Naive B cell (primary cell): ENCODE results near the gene GRM8. TPM values are rescaled to one million over a fixed set of nuclear protein-coding genes. Genes with fewer than 3 reads are reported as not detected.

Source experiments
- ATAC-seq, 2 donors: fragments of 150-1000 bp; cut with Tn5 transposase; 2 replicates each; pipeline ENCODE4 v1.10.0; 2021; ENCODE audit warnings: low read depth in 2 of 2, mild to moderate bottlenecking in 2 of 2, moderate library complexity in 2 of 2
- DNase-seq: peaks from one replicate; pipeline ENCODE4 v3.0.0; 2022
- H3K27ac Mint-ChIP-seq, 6 donors: one replicate each; pipeline ENCODE4 v1.8.0; 2020 to 2022; ENCODE audit warnings: mild to moderate bottlenecking in 6 of 6, mixed read lengths in 6 of 6, moderate library complexity in 5 of 6, inconsistent platforms in 2 of 6
- H3K27me3 Mint-ChIP-seq, 3 donors: one replicate each; pipeline ENCODE4 v1.8.0; 2021 to 2022; ENCODE audit warnings: mixed read lengths in 3 of 3, mild to moderate bottlenecking in 1 of 3
- H3K36me3 Mint-ChIP-seq, 2 donors: one replicate each; pipeline ENCODE4 v1.8.0; 2020 to 2022; ENCODE audit warnings: mixed read lengths in 2 of 2, inconsistent platforms in 1 of 2, mild to moderate bottlenecking in 1 of 2
- H3K4me1 Mint-ChIP-seq, 3 donors: one replicate each; pipeline ENCODE4 v1.8.0; 2020 to 2022; ENCODE audit warnings: mixed read lengths in 3 of 3, inconsistent platforms in 1 of 3, mild to moderate bottlenecking in 1 of 3, moderate library complexity in 1 of 3
- H3K4me3 Mint-ChIP-seq, 8 donors: one replicate each; pipeline ENCODE4 v1.8.0; 2020 to 2022; ENCODE audit warnings: mild to moderate bottlenecking in 8 of 8, mixed read lengths in 8 of 8, moderate library complexity in 8 of 8, inconsistent platforms in 2 of 8
- H3K9me3 Mint-ChIP-seq, 7 donors: one replicate each; pipeline ENCODE4 v1.8.0; 2020 to 2022; ENCODE audit warnings: mixed read lengths in 7 of 7, mild to moderate bottlenecking in 5 of 7, inconsistent platforms in 2 of 7, moderate library complexity in 1 of 7
- polyA plus RNA-seq, 6 donors: library from polyadenylated mRNA; unstranded; fragments of 300-500 nt; fragmentation: Illumina TruSeq; gene quantifications; one replicate each; pipeline ENCODE4 v1.2.3, GENCODE V29; 2021; ENCODE audit warnings: low read depth in 6 of 6

The GRM8 gene
- polyA plus RNA-seq, 6 donors from 2014 or later = not detected

DNA sequence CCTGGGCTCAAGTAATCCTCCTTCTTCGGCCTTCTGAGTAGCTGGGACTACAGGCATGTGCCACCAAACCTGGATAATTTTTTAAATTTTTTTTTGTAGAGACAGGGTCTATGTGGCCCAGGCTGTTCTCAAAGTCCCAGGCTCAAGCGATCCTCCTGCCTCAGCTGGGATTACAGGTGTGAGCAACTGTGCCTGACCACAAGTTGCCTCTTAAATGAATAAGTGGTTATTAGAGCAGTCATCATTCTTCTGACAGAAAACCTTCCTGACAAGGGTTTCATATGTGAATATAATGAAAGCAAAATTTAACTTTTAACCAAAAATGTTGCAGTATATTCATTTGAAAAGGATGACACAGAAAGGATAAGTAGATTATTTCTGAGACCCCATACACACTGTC is 532.5 kb downstream of the GRM8 start:
- Mint-ChIP-seq H3K9me3 (peaks cover 0 to 10% (median 0%) of the 10 kb centered on the region in 7 donors), H3K36me3 (no peaks in the 10 kb centered on the region), H3K4me3 (no peak overlapping the region), H3K27ac (no peak overlapping the region), H3K27me3 (no peaks in the 10 kb centered on the region), H3K4me1 (no peaks in the 10 kb centered on the region)
- ATAC-seq = no peak
- no peak for DNase-seq

DNA sequence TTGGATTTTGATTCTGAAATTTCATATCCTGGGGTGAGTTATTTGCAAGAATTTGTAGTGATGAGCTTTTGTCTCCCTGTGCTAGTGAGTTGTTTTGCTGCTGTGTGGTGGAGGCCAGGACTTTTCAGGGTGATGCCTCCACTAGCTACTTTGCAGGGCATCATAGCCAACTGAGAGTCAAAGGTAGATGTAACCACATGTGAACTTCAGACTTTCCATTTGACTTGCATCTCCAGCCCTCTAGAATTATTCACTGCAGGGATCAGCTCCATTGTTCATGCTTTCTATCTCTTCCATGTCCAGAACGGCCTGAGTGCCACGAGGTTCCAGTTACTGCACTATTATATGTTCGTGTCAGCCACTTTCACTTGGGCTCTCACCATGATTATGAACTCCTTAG is 534.3 kb downstream of the GRM8 start:
- no peak overlapping the region for H3K4me3 Mint-ChIP-seq
- ATAC-seq (no peak), DNase-seq (no peak)
- no peaks in the 10 kb centered on the region for H3K36me3 Mint-ChIP-seq
- no peak overlapping the region for H3K27ac Mint-ChIP-seq
- no peaks in the 10 kb centered on the region for H3K4me1 Mint-ChIP-seq
- peaks cover 0 to 10% (median 0%) of the 10 kb centered on the region in 7 donors for H3K9me3 Mint-ChIP-seq
- H3K27me3 Mint-ChIP-seq = no peaks in the 10 kb centered on the region

DNA sequence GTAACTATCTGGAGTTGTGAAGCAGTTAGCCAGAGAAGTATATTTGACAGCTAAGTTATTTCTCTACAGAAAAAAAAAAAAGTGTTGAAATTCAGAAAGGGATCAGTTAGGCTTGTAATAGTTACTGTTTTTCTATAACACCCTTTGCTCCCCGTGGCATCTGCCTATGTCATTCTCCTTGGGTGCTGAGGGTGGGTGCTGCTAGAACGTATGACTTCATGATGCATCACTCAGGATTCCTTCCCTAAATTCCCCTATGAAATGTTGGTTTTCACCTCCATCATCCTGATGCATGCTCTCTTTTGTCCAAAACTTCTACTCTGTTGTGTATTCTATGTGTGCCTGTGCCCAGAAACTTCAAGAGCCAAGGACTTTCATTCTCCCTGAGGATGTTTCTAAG is 536.4 kb downstream of the GRM8 start:
- no peak overlapping the region for H3K4me3 Mint-ChIP-seq

DNA sequence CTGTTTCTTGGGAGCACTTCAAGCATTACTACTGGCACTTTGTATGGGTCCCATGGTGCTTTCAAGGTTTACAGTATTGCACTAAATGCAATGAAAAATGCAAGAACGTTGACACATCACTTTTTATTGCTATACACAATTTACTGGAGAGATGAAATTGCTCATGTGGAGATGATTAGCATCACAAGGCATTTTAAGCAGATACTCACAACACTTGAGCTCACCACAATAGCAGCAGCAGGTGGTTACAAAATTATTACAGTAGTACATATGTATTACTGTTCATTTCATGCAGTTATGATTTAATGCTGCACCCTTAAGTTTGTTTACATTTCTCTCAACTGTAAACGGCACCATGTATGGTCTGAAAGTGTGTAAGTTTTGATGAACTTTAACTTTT is 537.7 kb downstream of the GRM8 start:
- no peak for DNase-seq
- Mint-ChIP-seq H3K4me1 (no peaks in the 10 kb centered on the region), H3K36me3 (no peaks in the 10 kb centered on the region), H3K27me3 (no peaks in the 10 kb centered on the region), H3K27ac (no peak overlapping the region), H3K4me3 (no peak overlapping the region), H3K9me3 (peaks cover 2 to 23% (median 8%) of the 10 kb centered on the region in 7 donors)
- ATAC-seq = no peak

More for the DNA sequence above, 536.4 kb downstream of the GRM8 start:
- Mint-ChIP-seq H3K4me1 (no peaks in the 10 kb centered on the region), H3K36me3 (no peaks in the 10 kb centered on the region), H3K27ac (no peak overlapping the region), H3K27me3 (no peaks in the 10 kb centered on the region), H3K9me3 (peaks cover 2 to 20% (median 8%) of the 10 kb centered on the region in 7 donors)
- ATAC-seq (no peak), DNase-seq (no peak)

DNA sequence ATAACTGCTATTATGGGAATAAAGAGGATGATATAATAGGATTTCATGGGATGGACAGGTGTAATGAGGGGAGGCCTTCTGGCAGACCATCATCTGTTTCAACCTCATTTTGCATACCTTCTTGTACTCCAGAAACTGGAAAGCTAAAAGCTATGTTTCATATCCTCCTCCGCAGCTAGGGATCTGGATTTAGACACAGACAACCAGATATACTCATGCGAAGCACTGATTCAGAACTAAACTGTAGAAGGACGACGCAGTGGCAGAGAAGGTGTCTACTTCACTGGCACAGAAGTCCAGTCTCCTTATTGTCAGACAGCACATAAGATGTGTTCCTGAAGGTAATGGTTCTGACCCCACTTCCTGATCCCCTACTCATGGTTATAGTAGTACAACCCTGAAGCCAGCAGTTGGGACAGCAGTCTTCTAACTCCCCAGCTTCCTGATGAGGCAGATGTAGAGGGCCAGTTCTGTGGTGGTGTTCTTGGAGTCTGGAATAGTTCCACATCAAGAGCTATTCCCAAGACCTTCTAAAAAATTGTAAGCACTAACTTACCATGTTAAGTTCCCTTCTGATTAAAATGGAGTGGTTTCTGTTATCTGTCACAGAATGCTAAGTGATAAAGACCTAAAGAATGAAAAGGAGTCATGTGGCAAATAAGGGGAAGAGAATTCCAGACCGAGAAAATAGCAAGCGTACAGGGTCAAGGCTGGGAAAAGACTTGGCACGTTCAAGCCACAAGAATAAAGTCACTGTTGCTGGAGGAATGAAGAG is 550.3 kb downstream of the GRM8 start:
- Mint-ChIP-seq H3K4me1 (no peaks in the 10 kb centered on the region), H3K4me3 (no peak overlapping the region), H3K36me3 (no peaks in the 10 kb centered on the region), H3K27me3 (peaks cover 0 to 4% (median 0%) of the 10 kb centered on the region in 3 donors), H3K9me3 (peaks cover 0 to 15% (median 4%) of the 10 kb centered on the region in 7 donors), H3K27ac (no peak overlapping the region)
- DNase-seq (no peak), ATAC-seq (no peak)

DNA sequence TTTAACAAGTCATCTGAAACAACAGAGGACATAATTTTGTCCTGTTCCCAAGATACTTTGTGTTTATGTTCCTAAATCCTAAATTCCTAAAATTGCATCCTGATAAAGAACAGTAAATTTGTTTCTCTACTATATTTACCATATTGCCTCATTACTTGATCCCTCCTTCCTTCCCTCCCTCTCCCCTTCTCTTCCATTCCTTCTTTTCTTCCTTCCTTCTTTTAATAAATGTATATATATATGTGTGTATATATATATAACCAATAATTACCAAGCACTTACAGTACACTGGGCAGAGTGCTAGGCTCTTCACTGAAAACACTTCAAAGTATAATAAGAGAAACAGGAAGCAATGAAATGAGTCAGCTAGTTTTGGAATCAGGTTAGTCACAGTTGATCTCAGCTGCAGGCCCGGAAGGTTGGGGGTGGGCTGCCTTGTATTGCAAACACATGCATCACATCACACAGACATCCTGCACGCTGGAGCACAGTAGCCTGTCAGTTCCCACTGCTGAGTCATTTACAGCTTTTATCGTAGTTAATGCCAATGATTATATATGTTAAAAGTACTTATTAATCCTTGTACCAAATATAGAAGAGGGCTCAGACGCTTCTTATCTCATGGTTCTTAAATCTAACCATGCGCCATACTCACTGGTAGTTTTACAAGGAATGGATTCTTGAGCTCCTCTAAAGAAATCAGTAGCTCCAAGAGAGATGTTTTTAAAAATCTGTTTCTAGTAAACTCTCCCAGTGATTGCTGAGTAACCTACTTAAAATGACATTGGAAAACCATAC is 551.7 kb downstream of the GRM8 start:
- H3K27ac Mint-ChIP-seq = no peak overlapping the region
- no peak for DNase-seq
- H3K27me3 Mint-ChIP-seq = peaks cover 0 to 4% (median 0%) of the 10 kb centered on the region in 3 donors
- no peaks in the 10 kb centered on the region for H3K4me1 Mint-ChIP-seq
- no peak overlapping the region for H3K4me3 Mint-ChIP-seq
- no peaks in the 10 kb centered on the region for H3K36me3 Mint-ChIP-seq
- H3K9me3 Mint-ChIP-seq = peaks cover 0 to 15% (median 4%) of the 10 kb centered on the region in 7 donors
- peak in 1 of 2 donors; percentile 48 for ATAC-seq

DNA sequence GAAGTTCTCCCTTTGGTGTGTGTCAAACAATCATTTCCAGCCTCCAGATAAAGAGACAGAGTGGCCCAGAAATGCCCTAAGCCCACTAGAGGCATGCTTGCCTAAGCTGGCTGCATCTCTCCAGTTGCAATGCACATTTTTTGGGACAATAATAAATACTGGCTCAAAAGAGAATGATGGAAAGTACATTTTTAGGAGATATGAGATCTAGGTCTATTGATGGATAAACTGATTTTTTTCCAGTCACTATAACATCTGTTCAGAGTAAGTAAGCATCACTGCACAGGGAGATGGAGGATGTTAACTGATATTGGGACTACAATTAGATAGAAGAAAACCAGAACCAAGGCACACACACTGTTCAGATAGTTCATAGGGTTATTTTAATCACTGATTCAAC is 553.0 kb downstream of the GRM8 start:
- DNase-seq (no peak), ATAC-seq (no peak)
- no peaks in the 10 kb centered on the region for H3K36me3 Mint-ChIP-seq
- peak overlapping the region in 1 of 6 donors; percentile 75 for H3K27ac Mint-ChIP-seq
- H3K4me1 Mint-ChIP-seq = no peaks in the 10 kb centered on the region
- no peak overlapping the region for H3K4me3 Mint-ChIP-seq
- H3K27me3 Mint-ChIP-seq = peaks cover 0 to 4% (median 0%) of the 10 kb centered on the region in 3 donors
- peaks cover 0 to 8% (median 3%) of the 10 kb centered on the region in 7 donors for H3K9me3 Mint-ChIP-seq

DNA sequence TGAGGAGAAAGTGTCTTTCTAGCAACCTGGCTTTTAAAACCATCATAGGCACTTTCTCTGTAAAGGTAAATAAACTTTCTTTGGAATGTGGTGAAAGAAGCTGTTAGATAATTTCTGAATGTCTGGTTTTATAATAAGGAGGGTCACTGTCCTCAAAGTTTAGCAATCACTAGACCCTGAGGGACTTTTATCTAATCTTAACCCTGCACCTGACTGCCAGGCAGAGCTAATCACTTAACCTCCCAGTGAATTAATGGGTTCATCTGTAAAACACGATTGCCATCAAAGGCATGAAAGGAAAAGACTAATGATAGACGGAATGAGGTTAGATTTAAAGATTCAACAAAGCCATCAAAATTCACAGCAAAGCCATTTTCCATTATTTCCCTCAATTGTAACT is 553.8 kb downstream of the GRM8 start:
- peaks cover 0 to 7% (median 3%) of the 10 kb centered on the region in 7 donors for H3K9me3 Mint-ChIP-seq
- ATAC-seq = no peak
- H3K4me3 Mint-ChIP-seq = no peak overlapping the region
- no peak for DNase-seq
- H3K4me1 Mint-ChIP-seq = no peaks in the 10 kb centered on the region
- peaks cover 0 to 3% (median 0%) of the 10 kb centered on the region in 3 donors for H3K27me3 Mint-ChIP-seq
- H3K27ac Mint-ChIP-seq = no peak overlapping the region
- no peaks in the 10 kb centered on the region for H3K36me3 Mint-ChIP-seq

DNA sequence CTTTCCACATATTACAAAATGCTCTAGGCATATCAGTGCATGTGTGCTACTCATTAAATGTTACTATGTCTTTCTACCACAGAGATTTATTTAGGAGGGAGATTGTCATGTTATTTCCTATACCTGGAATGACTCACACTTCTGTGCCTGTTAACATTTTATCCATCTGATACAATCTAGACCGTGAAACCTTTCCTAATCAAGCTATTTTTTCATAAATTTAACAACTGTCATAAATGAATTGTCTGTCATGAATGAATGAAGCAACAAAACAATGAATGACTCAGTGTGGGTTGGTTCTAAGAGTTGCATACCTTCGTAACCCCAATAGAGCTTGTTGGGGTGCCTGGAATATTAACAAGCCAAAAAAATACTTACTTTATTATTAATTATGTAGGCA is 554.3 kb downstream of the GRM8 start:
- DNase-seq (no peak), ATAC-seq (no peak)
- no peaks in the 10 kb centered on the region for H3K36me3 Mint-ChIP-seq
- no peak overlapping the region for H3K27ac Mint-ChIP-seq
- no peaks in the 10 kb centered on the region for H3K27me3 Mint-ChIP-seq
- no peaks in the 10 kb centered on the region for H3K4me1 Mint-ChIP-seq
- peaks cover 0 to 7% (median 3%) of the 10 kb centered on the region in 7 donors for H3K9me3 Mint-ChIP-seq
- H3K4me3 Mint-ChIP-seq = no peak overlapping the region

DNA sequence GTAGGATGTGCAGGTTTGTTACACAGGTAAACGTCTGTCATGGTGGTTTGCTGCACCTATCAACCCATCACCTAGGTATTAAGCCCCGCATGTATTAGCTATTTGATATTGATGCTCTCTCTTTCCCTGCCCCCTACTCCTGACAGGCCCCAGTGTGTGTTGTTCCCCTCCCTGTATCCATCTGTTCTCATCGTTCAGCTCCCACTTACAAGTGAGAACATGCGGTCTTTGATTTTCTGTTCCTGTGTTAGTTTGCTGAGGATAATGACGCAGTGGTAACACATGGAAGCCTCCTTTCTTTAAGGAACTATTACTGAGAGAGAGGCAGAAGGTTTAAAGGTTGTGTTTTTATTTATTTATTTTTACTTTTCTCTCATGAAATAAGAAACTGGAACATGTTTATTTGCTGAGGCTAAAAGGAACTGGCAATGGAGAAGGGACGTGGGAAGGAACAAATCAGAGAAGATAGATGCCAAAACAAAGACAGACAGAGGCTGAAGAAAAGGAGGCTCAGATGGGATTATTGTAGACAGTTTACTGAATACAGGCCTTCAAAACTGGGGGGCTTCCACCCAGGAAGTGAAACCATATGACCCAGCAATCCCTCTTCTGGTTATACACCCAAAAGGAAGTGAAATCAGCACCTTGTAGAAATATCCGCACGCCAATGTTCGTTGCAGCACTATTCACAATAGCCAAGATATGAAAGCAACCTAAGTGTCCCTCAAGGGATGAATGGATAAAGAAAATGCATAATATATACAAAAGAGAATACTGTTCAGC is 556.3 kb downstream of the GRM8 start:
- H3K36me3 Mint-ChIP-seq = no peaks in the 10 kb centered on the region
- H3K4me3 Mint-ChIP-seq = no peak overlapping the region
- no peak for DNase-seq
- H3K4me1 Mint-ChIP-seq = no peaks in the 10 kb centered on the region
- H3K27ac Mint-ChIP-seq = no peak overlapping the region
- peaks cover 0 to 6% (median 0%) of the 10 kb centered on the region in 7 donors for H3K9me3 Mint-ChIP-seq
- no peak for ATAC-seq
- H3K27me3 Mint-ChIP-seq = no peaks in the 10 kb centered on the region

DNA sequence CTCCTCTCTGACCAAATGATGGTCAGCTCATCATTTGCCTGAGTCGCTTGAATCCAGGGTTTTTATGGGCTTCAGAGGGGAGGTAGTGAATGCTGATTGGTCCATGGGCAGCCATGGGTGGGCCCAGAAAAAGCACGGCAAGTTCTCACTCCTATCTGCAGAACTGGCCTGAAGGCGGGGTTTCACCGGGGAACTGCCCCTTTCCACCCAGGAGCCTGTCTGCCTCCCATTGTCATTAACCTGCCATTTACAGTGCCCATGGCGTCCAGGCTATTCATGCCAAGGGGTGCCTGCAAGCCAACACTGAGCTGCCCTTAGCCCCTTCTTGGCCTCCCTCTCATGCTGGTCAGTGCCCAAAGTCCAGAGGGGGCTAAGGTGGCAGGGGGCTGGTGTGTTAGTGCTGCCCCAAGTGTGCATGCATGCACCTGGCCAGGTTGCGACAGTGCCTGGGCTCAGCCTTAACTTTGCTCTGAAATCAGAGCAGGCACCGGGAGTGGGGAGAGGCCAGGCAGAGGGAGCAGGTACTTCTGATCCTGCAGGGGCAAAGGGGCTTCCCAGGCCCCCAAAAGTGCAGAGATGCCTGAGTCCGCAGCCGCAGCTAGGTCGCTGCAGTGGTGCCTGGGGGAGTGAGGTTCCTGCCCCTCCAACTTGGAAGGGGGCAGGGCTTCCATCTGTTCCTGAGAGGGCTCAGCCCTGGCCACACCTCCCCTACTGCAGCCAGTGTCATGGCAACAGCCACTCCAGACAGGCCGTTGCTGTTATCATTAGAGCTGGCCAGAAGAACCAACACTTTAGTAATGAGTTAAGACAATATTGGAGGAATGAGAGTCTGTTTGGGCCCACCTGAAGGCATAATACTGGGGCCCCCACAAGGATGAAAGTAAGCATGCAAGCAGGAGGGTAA is 561.6 kb downstream of the GRM8 start:
- H3K4me3 Mint-ChIP-seq = no peak overlapping the region

DNA sequence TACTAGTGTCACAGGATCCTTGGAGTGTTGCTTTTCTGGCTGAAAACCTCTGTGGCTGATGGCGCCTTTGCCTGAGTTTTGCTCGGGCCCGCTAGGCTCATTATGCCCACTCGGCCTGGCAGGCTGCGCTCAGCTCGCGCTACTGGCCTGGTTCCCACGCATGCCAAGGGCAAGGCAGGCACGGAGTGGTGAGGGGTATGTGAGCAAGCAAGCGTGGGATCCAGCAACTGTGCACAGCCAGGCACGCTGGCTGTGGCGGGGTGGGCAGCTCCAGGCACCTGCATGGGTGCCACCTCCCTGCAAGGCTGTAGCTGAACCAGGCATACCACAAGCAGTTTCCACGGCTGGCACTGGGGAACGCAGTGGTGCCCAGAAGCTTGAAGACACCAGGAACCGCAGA is 562.6 kb downstream of the GRM8 start:
- peaks cover 0 to 11% (median 2%) of the 10 kb centered on the region in 7 donors for H3K9me3 Mint-ChIP-seq
- ATAC-seq (no peak), DNase-seq (no peak)

More for the DNA sequence above, 561.6 kb downstream of the GRM8 start:
- no peak for ATAC-seq
- no peaks in the 10 kb centered on the region for H3K27me3 Mint-ChIP-seq
- H3K9me3 Mint-ChIP-seq = peaks cover 0 to 11% (median 2%) of the 10 kb centered on the region in 7 donors
- DNase-seq = no peak
- no peaks in the 10 kb centered on the region for H3K4me1 Mint-ChIP-seq
- peak overlapping the region in 2 of 6 donors; percentile 35 to 69 for H3K27ac Mint-ChIP-seq
- no peaks in the 10 kb centered on the region for H3K36me3 Mint-ChIP-seq

More for the DNA sequence above, 562.6 kb downstream of the GRM8 start:
- H3K27me3 Mint-ChIP-seq = no peaks in the 10 kb centered on the region
- no peaks in the 10 kb centered on the region for H3K4me1 Mint-ChIP-seq
- H3K36me3 Mint-ChIP-seq = no peaks in the 10 kb centered on the region
- H3K27ac Mint-ChIP-seq = no peak overlapping the region
- H3K4me3 Mint-ChIP-seq = no peak overlapping the region
